ENCODE measurements around the gene TP53AIP1.

DNA sequence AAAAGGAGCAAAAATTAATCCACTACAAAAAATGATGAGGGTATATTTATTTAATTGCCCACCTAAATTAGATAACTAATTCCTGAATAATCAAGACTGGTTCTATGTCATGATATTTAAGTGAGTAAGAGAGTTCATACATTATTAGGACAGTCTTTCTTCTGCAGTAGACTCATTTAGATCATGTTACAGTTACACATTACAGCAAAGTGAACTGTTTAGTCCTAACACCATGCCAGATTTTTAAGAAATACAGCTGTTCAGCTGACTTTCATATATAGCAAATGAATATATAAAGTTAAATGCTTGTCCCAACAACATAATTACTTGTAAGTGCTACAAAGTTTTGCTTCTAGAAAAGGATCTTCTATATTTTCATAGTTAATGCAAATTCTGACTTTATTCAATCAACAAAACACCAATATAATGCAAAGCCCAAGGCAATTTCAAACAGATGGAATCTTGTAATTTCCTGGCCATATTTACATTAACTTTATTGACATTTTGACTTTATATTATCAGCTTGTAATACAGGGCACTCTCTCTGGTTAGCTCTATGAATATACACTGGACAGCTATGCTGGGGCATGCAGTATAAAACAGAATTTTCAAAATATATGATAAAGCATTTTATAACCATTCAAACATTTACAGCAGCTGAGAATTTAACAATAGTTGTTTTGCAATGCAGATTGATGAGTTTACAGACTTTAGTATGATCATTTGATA is 45.7 kb upstream of the TP53AIP1 start:
- TF ChIP-seq POLR2A (IDR thresholded peaks at IDR 0.05; ENCODE audit: low read length) (no peak), ZNF302 (CRISPR knock-in tag; IDR thresholded peaks at IDR 0.05) (no peak), ZC3H11A (IDR thresholded peaks at IDR 0.05) (no peak), MAFK (IDR thresholded peaks at IDR 0.05; ENCODE audit: partially characterized antibody) (no peak), MYC (IDR thresholded peaks at IDR 0.05; ENCODE audit: borderline replicate concordance, low read length) (no peak), TP53 (CRISPR knock-in tag; IDR thresholded peaks at IDR 0.05) (no peak), NPAS2 (CRISPR knock-in tag; IDR thresholded peaks at IDR 0.05; ENCODE audit: borderline replicate concordance) (no peak), TFCP2L1 (CRISPR knock-in tag; IDR thresholded peaks at IDR 0.05) (no peak), NR3C1 (IDR thresholded peaks at IDR 0.05) (no peak), CEBPB (IDR thresholded peaks at IDR 0.05) (no peak)
- TF ChIP-seq, protein P1, sequence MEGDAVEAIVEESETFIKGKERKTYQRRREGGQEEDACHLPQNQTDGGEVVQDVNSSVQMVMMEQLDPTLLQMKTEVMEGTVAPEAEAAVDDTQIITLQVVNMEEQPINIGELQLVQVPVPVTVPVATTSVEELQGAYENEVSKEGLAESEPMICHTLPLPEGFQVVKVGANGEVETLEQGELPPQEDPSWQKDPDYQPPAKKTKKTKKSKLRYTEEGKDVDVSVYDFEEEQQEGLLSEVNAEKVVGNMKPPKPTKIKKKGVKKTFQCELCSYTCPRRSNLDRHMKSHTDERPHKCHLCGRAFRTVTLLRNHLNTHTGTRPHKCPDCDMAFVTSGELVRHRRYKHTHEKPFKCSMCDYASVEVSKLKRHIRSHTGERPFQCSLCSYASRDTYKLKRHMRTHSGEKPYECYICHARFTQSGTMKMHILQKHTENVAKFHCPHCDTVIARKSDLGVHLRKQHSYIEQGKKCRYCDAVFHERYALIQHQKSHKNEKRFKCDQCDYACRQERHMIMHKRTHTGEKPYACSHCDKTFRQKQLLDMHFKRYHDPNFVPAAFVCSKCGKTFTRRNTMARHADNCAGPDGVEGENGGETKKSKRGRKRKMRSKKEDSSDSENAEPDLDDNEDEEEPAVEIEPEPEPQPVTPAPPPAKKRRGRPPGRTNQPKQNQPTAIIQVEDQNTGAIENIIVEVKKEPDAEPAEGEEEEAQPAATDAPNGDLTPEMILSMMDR (IDR thresholded peaks at IDR 0.05), result no peak
- TF ChIP-seq, protein P2, sequence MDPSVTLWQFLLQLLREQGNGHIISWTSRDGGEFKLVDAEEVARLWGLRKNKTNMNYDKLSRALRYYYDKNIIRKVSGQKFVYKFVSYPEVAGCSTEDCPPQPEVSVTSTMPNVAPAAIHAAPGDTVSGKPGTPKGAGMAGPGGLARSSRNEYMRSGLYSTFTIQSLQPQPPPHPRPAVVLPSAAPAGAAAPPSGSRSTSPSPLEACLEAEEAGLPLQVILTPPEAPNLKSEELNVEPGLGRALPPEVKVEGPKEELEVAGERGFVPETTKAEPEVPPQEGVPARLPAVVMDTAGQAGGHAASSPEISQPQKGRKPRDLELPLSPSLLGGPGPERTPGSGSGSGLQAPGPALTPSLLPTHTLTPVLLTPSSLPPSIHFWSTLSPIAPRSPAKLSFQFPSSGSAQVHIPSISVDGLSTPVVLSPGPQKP (IDR thresholded peaks at IDR 0.05; ENCODE audit: low read depth, low read length), result no peak
- TF ChIP-seq, protein P3, sequence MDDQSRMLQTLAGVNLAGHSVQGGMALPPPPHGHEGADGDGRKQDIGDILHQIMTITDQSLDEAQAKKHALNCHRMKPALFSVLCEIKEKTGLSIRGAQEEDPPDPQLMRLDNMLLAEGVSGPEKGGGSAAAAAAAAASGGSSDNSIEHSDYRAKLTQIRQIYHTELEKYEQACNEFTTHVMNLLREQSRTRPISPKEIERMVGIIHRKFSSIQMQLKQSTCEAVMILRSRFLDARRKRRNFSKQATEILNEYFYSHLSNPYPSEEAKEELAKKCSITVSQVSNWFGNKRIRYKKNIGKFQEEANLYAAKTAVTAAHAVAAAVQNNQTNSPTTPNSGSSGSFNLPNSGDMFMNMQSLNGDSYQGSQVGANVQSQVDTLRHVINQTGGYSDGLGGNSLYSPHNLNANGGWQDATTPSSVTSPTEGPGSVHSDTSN (IDR thresholded peaks at IDR 0.05), result no peak

Data from A549 (cell line).